ENCODE measurements around the gene RBM39. TPM values are rescaled to one million over a fixed set of nuclear protein-coding genes. Genes with fewer than 3 reads are reported as not detected.
A peak's percentile ranks its signal among the peaks of the same experiment; 100 is the strongest.

RBM39 gene
- total RNA-seq, 1 experiment from 2014 or later = 347 TPM

GRCh38 chr20:35660122-35660937 is 81.7 kb downstream of the RBM39 start:
- Histone ChIP-seq H2BK5ac (ENCODE audit: insufficient read length, low read length) (no peak overlapping the region), H2BK15ac (ENCODE audit: low read depth, low read length) (no peak overlapping the region), H3K56ac (ENCODE audit: insufficient read length, low read depth, low read length) (no peak overlapping the region), H3K23ac (ENCODE audit: insufficient read length, low read depth, low read length) (no peak overlapping the region), H4K20me1 (ENCODE audit: control insufficient read depth, insufficient read depth, insufficient read length) (no peaks in the 10 kb centered on the region), H4K5ac (ENCODE audit: insufficient read length, low read depth, low read length) (no peak overlapping the region), H3K4me2 (ENCODE audit: insufficient read depth, insufficient read length, low read length) (no peak overlapping the region), H4K91ac (ENCODE audit: insufficient read length, low read depth, low read length) (no peak overlapping the region), H3K14ac (ENCODE audit: insufficient read depth, low read length) (no peak overlapping the region), H3K4me1 (ENCODE audit: insufficient read depth, low read length) (no peaks in the 10 kb centered on the region; the same call in 1 of the 2 replicates), H3K79me2 (ENCODE audit: insufficient read depth, low read length) (peaks cover 71% of the 10 kb centered on the region), H3K79me1 (ENCODE audit: insufficient read depth, low read depth, low read length, poor library complexity, severe bottlenecking) (no peaks in the 10 kb centered on the region), H2BK12ac (ENCODE audit: insufficient read length, low read depth, low read length) (no peak overlapping the region), H4K8ac (replicated peaks; ENCODE audit: insufficient read length, low read depth, low read length) (no peak overlapping the region), H3K18ac (ENCODE audit: insufficient read length, low read depth, low read length) (no peak overlapping the region), H3K27ac (ENCODE audit: insufficient read length, low read depth, low read length) (no peak overlapping the region), H3K9me3 (ENCODE audit: control insufficient read depth, low read depth, low read length) (no peaks in the 10 kb centered on the region), H2AFZ (ENCODE audit: low read length) (no peak overlapping the region), H3K23me2 (ENCODE audit: insufficient read length, low read depth, low read length, poor library complexity, severe bottlenecking) (peaks cover 9% of the 10 kb centered on the region), H3K27me3 (ENCODE audit: insufficient read depth, low read length) (no peaks in the 10 kb centered on the region), H3K4ac (ENCODE audit: low read depth, low read length) (no peak overlapping the region), H3T11ph (ENCODE audit: low read length) (no peak overlapping the region), H2BK120ac (ENCODE audit: low read depth, low read length, poor library complexity, severe bottlenecking) (no peak overlapping the region), H2BK20ac (ENCODE audit: low read depth, low read length, poor library complexity, severe bottlenecking) (no peak overlapping the region), H3K9ac (ENCODE audit: extremely low read depth, insufficient read length, low read length) (no peak overlapping the region), H2AK5ac (ENCODE audit: insufficient read length, low read length) (no peak overlapping the region)
- WGBS (ENCODE audit: extremely low coverage, insufficient read length, low lambda C conversion rate) = no CpG with 5 or more reads among the region's 10 CpGs
- Mint-ChIP-seq H3K9me3 (no peaks in the 10 kb centered on the region; a peak in 1 of 5 replicates), H3K27me3 (ENCODE audit: low read depth) (no peaks in the 10 kb centered on the region), H3K4me3 (peak overlapping the region in 1 of 2 experiments; percentile 10; a peak in 1 of 5 replicates), H3K27ac (peak overlapping the region in 2 of 3 experiments; percentile 28 to 61; a peak in 3 of 7 replicates), H3K4me1 (peaks cover 44 to 48% of the 10 kb centered on the region in 2 experiments), H3K36me3 (ENCODE audit: insufficient read depth in 1 of 3, low read depth in 3 of 3) (peaks cover 2 to 8% (median 6%) of the 10 kb centered on the region in 3 experiments; a peak in 5 of 7 replicates)
- no peak for DNase-seq
- TF ChIP-seq CTCF (conservative IDR thresholded peaks at IDR 0.05) = no peak

Data from H9 (cell line).